ENCODE measurements around the gene CHN2. TPM values are rescaled to one million over a fixed set of nuclear protein-coding genes. Genes with fewer than 3 reads are reported as not detected.

The CHN2 gene
- total RNA-seq, 5 donors from 2014 or later (not counting 1 experiment from before 2014, with no cell fraction given) = 4.5 to 9.0 (median 6.6) TPM

DNA sequence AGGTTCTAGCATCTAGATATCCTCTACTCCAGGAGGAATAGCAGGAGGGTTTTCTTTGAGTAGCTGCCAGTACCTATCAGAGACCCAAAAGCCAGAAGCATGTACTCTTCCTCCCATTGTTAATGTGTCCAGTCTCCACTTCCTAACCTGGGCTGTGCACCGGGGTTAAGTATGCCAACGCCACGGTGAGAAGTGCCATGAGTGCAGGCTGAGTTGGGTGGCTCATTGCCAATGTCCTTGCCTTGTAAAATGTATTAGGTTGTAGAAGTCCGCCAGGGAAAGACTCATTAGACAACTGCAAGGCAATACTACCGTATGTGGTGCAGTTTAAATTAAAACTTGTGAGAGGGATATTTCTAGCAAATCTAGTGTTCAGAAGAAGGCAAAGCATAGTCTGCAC, 314.0 kb downstream of the CHN2 start:
- ATAC-seq (replicated peaks in 1 of 4) (no peak), DNase-seq (no peak)
- WGBS (ENCODE audit: insufficient coverage) = 100% methylated on average over 2 of the region's 5 CpGs
- no peak overlapping the region for H3K4me3 Mint-ChIP-seq
- H3K4me3 ChIP-seq (ENCODE audit: control insufficient read depth in 1 of 2, extremely low read depth in 1 of 2, low read length in 1 of 2) = no peak overlapping the region
- no peaks in the 10 kb centered on the region for H3K27me3 Mint-ChIP-seq
- H3K27me3 ChIP-seq (replicated peaks in 1 of 2; ENCODE audit: control insufficient read depth in 2 of 2, extremely low read depth in 1 of 2, insufficient read depth in 2 of 2, low read length in 1 of 2) = no peaks in the 10 kb centered on the region
- ChIA-PET POLR2A (no interaction called here), CTCF (no interaction called here)
- no peaks in the 10 kb centered on the region for H3K9me3 Mint-ChIP-seq
- no peak overlapping the region for H3K27ac Mint-ChIP-seq
- H3K4me1 ChIP-seq (ENCODE audit: control insufficient read depth in 1 of 2, extremely low read depth in 1 of 2, insufficient read depth in 2 of 2, low read length in 2 of 2) = no peaks in the 10 kb centered on the region
- no peak overlapping the region for H3K27ac ChIP-seq (ENCODE audit: low read length)
- H3K9me3 ChIP-seq = no peaks in the 10 kb centered on the region
- peaks cover 0 to 5% (median 4%) of the 10 kb centered on the region in 3 donors for H3K4me1 Mint-ChIP-seq
- peaks cover 16% of the 10 kb centered on the region for H3K36me3 Mint-ChIP-seq
- H3K36me3 ChIP-seq (ENCODE audit: control insufficient read depth in 2 of 2, extremely low read depth in 1 of 2, insufficient read depth in 1 of 2, low read length in 1 of 2) = peaks cover 0 to 5% of the 10 kb centered on the region in 2 donors

GRCh38 chr7:29510028-29510427, 315.5 kb downstream of the CHN2 start:
- Mint-ChIP-seq H3K36me3 (peaks cover 12% of the 10 kb centered on the region), H3K27me3 (no peaks in the 10 kb centered on the region), H3K4me1 (peaks cover 0 to 5% (median 4%) of the 10 kb centered on the region in 3 donors), H3K9me3 (no peaks in the 10 kb centered on the region), H3K27ac (no peak overlapping the region), H3K4me3 (no peak overlapping the region)
- no peak overlapping the region for H3K27ac ChIP-seq (ENCODE audit: low read length)
- no peaks in the 10 kb centered on the region for H3K4me1 ChIP-seq (ENCODE audit: control insufficient read depth in 1 of 2, extremely low read depth in 1 of 2, insufficient read depth in 2 of 2, low read length in 2 of 2)
- ChIA-PET CTCF (no interaction called here), POLR2A (no interaction called here)
- no peaks in the 10 kb centered on the region for H3K27me3 ChIP-seq (replicated peaks in 1 of 2; ENCODE audit: control insufficient read depth in 2 of 2, extremely low read depth in 1 of 2, insufficient read depth in 2 of 2, low read length in 1 of 2)
- DNase-seq = no peak
- no peaks in the 10 kb centered on the region for H3K9me3 ChIP-seq
- peaks cover 0 to 5% of the 10 kb centered on the region in 2 donors for H3K36me3 ChIP-seq (ENCODE audit: control insufficient read depth in 2 of 2, extremely low read depth in 1 of 2, insufficient read depth in 1 of 2, low read length in 1 of 2)
- no peak for ATAC-seq (replicated peaks in 1 of 4)
- WGBS (ENCODE audit: insufficient coverage) = 94% methylated on average over 3 of the region's 4 CpGs
- H3K4me3 ChIP-seq (ENCODE audit: control insufficient read depth in 1 of 2, extremely low read depth in 1 of 2, low read length in 1 of 2) = no peak overlapping the region

DNA sequence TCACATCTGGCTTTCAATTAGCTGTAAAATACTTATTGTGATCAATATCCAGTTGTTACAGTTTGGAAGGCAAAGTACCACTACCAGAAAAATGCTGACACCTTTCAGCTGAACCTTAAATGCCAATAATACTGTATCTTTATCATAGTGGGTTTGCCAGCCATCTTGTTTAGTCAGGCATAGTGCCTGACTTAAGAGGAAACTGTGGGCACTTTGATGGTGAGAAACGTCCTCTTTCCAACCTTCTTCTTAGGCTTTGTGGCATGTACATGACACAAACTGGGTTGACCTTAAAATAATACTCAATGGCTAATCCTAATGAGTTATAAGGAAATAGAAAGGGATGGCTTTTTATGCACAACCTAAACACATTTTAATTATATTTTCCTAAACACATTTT, 316.8 kb downstream of the CHN2 start:
- DNase-seq = no peak
- Mint-ChIP-seq H3K27me3 (no peaks in the 10 kb centered on the region), H3K4me3 (no peak overlapping the region), H3K36me3 (peaks cover 12% of the 10 kb centered on the region), H3K9me3 (no peaks in the 10 kb centered on the region), H3K4me1 (peaks cover 0 to 5% (median 4%) of the 10 kb centered on the region in 3 donors), H3K27ac (no peak overlapping the region)
- CTCF ChIA-PET = no interaction called here
- Histone ChIP-seq H3K9me3 (no peaks in the 10 kb centered on the region), H3K27me3 (replicated peaks in 1 of 2; ENCODE audit: control insufficient read depth in 2 of 2, extremely low read depth in 1 of 2, insufficient read depth in 2 of 2, low read length in 1 of 2) (no peaks in the 10 kb centered on the region), H3K36me3 (ENCODE audit: control insufficient read depth in 2 of 2, extremely low read depth in 1 of 2, insufficient read depth in 1 of 2, low read length in 1 of 2) (peaks cover 0 to 5% of the 10 kb centered on the region in 2 donors), H3K4me1 (ENCODE audit: control insufficient read depth in 1 of 2, extremely low read depth in 1 of 2, insufficient read depth in 2 of 2, low read length in 2 of 2) (no peaks in the 10 kb centered on the region), H3K4me3 (ENCODE audit: control insufficient read depth in 1 of 2, extremely low read depth in 1 of 2, low read length in 1 of 2) (no peak overlapping the region), H3K27ac (ENCODE audit: low read length) (no peak overlapping the region)
- POLR2A ChIA-PET = interaction anchor here in 1 of 2 donors (0.8 kb wide), 1 partner anchor 86 kb away, joined by 3 read pairs; no protein-coding TSS in a partner anchor
- WGBS (ENCODE audit: insufficient coverage) = no CpG with 5 or more reads among the region's 1 CpG
- no peak for ATAC-seq (replicated peaks in 1 of 4)

DNA sequence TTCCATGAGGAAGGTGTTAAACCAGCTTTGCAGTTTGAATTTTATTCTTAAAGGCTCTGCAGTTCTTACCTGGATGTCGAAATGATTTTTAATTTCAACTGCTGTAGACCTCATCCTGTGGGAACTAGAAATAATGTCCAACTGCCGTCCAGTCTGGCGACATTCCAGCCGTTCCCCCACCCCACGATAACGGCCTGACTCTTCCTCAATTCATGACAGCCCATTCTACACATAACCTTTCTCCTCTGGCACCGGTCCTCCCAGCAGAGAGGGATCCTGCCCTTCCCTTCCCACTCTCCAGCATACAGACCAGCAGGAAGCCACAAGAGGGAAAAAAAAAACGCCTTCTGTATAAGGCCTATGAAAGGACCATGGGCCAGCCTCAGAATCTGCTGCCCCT, 317.3 kb downstream of the CHN2 start:
- H3K27me3 ChIP-seq (replicated peaks in 1 of 2; ENCODE audit: control insufficient read depth in 2 of 2, extremely low read depth in 1 of 2, insufficient read depth in 2 of 2, low read length in 1 of 2) = no peaks in the 10 kb centered on the region
- 95% methylated on average over 6 of the region's 8 CpGs for WGBS (ENCODE audit: insufficient coverage)
- no peak for ATAC-seq (replicated peaks in 1 of 4)
- H3K9me3 Mint-ChIP-seq = no peaks in the 10 kb centered on the region
- H3K36me3 ChIP-seq (ENCODE audit: control insufficient read depth in 2 of 2, extremely low read depth in 1 of 2, insufficient read depth in 1 of 2, low read length in 1 of 2) = peaks cover 0 to 5% of the 10 kb centered on the region in 2 donors
- no peak overlapping the region for H3K27ac Mint-ChIP-seq
- peaks cover 0 to 5% (median 4%) of the 10 kb centered on the region in 3 donors for H3K4me1 Mint-ChIP-seq
- H3K4me3 Mint-ChIP-seq = no peak overlapping the region
- H3K36me3 Mint-ChIP-seq = peaks cover 12% of the 10 kb centered on the region
- H3K9me3 ChIP-seq = no peaks in the 10 kb centered on the region
- no peaks in the 10 kb centered on the region for H3K4me1 ChIP-seq (ENCODE audit: control insufficient read depth in 1 of 2, extremely low read depth in 1 of 2, insufficient read depth in 2 of 2, low read length in 2 of 2)
- no peak for DNase-seq
- no peak overlapping the region for H3K27ac ChIP-seq (ENCODE audit: low read length)
- CTCF ChIA-PET = no interaction called here
- no peak overlapping the region for H3K4me3 ChIP-seq (ENCODE audit: control insufficient read depth in 1 of 2, extremely low read depth in 1 of 2, low read length in 1 of 2)
- no peaks in the 10 kb centered on the region for H3K27me3 Mint-ChIP-seq
- POLR2A ChIA-PET = no interaction called here

DNA sequence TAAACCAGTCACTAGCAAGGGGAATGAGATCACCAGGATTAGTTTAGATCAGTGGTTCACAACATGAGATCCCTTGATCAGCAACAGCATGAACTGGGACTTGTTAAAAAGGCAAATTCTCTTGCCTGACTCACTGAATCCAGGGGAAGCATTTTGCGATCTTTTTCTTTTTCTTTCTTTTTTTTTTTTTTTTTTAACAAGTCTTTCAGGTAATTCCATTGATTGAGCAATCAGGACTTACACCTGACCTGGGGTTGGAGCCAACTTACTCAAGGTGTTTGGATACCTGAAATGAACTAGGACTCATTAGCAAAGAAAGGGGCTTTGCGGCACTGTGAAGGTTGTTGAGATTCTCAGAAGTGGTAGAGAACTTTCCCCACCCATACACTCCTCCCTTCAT, 321.9 kb downstream of the CHN2 start:
- Histone ChIP-seq H3K27me3 (replicated peaks in 1 of 2; ENCODE audit: control insufficient read depth in 2 of 2, extremely low read depth in 1 of 2, insufficient read depth in 2 of 2, low read length in 1 of 2) (no peaks in the 10 kb centered on the region), H3K36me3 (ENCODE audit: control insufficient read depth in 2 of 2, extremely low read depth in 1 of 2, insufficient read depth in 1 of 2, low read length in 1 of 2) (no peaks in the 10 kb centered on the region), H3K27ac (ENCODE audit: low read length) (no peak overlapping the region), H3K4me1 (ENCODE audit: control insufficient read depth in 1 of 2, extremely low read depth in 1 of 2, insufficient read depth in 2 of 2, low read length in 2 of 2) (no peaks in the 10 kb centered on the region), H3K9me3 (no peaks in the 10 kb centered on the region), H3K4me3 (ENCODE audit: control insufficient read depth in 1 of 2, extremely low read depth in 1 of 2, low read length in 1 of 2) (no peak overlapping the region)
- ChIA-PET POLR2A (no interaction called here), CTCF (no interaction called here)
- H3K36me3 Mint-ChIP-seq = peaks cover 7% of the 10 kb centered on the region
- peaks cover 0 to 3% (median 0%) of the 10 kb centered on the region in 3 donors for H3K9me3 Mint-ChIP-seq
- ATAC-seq (replicated peaks in 1 of 4) (no peak), DNase-seq (no peak)
- peaks cover 0 to 4% of the 10 kb centered on the region in 2 donors for H3K27me3 Mint-ChIP-seq
- H3K4me3 Mint-ChIP-seq = no peak overlapping the region
- no CpG with 5 or more reads among the region's 2 CpGs for WGBS (ENCODE audit: insufficient coverage)
- no peak overlapping the region for H3K27ac Mint-ChIP-seq
- no peaks in the 10 kb centered on the region for H3K4me1 Mint-ChIP-seq

DNA sequence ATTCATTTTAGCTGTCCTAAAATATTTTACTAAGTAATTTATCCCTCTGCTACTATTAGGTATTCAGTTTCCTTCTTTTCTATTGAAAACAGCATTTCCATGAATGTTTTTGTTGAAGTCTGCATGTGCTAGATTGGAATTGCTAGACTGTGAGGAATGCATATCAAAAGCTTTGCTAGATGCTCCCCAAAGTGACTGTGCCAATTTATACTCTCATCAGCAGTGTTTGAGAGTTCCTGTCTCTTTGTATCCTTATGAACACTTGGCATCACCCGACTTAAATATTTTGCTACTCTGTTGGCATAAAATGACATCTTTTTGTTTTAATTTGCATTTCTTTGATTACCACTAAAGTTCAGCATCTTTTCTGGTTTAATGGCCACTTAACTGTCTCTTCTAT, 324.0 kb downstream of the CHN2 start:
- POLR2A ChIA-PET = no interaction called here
- ATAC-seq (replicated peaks in 1 of 4) (no peak), DNase-seq (no peak)
- H3K27ac Mint-ChIP-seq = no peak overlapping the region
- H3K9me3 Mint-ChIP-seq = peaks cover 3 to 11% (median 5%) of the 10 kb centered on the region in 3 donors
- Histone ChIP-seq H3K27ac (ENCODE audit: low read length) (no peak overlapping the region), H3K4me3 (ENCODE audit: control insufficient read depth in 1 of 2, extremely low read depth in 1 of 2, low read length in 1 of 2) (no peak overlapping the region), H3K27me3 (replicated peaks in 1 of 2; ENCODE audit: control insufficient read depth in 2 of 2, extremely low read depth in 1 of 2, insufficient read depth in 2 of 2, low read length in 1 of 2) (no peaks in the 10 kb centered on the region), H3K4me1 (ENCODE audit: control insufficient read depth in 1 of 2, extremely low read depth in 1 of 2, insufficient read depth in 2 of 2, low read length in 2 of 2) (no peaks in the 10 kb centered on the region), H3K36me3 (ENCODE audit: control insufficient read depth in 2 of 2, extremely low read depth in 1 of 2, insufficient read depth in 1 of 2, low read length in 1 of 2) (no peaks in the 10 kb centered on the region), H3K9me3 (no peaks in the 10 kb centered on the region)
- CTCF ChIA-PET = no interaction called here
- WGBS (ENCODE audit: insufficient coverage) = no CpG with 5 or more reads among the region's 1 CpG
- H3K27me3 Mint-ChIP-seq = peaks cover 0 to 4% of the 10 kb centered on the region in 2 donors
- H3K4me3 Mint-ChIP-seq = no peak overlapping the region
- H3K36me3 Mint-ChIP-seq = peaks cover 3% of the 10 kb centered on the region
- H3K4me1 Mint-ChIP-seq = no peaks in the 10 kb centered on the region

GRCh38 chr7:29523728-29524127, 329.2 kb downstream of the CHN2 start:
- ChIA-PET CTCF (no interaction called here), POLR2A (no interaction called here)
- Histone ChIP-seq H3K36me3 (ENCODE audit: control insufficient read depth in 2 of 2, extremely low read depth in 1 of 2, insufficient read depth in 1 of 2, low read length in 1 of 2) (no peaks in the 10 kb centered on the region), H3K27ac (ENCODE audit: low read length) (no peak overlapping the region), H3K4me1 (ENCODE audit: control insufficient read depth in 1 of 2, extremely low read depth in 1 of 2, insufficient read depth in 2 of 2, low read length in 2 of 2) (no peaks in the 10 kb centered on the region), H3K9me3 (no peaks in the 10 kb centered on the region), H3K4me3 (ENCODE audit: control insufficient read depth in 1 of 2, extremely low read depth in 1 of 2, low read length in 1 of 2) (no peak overlapping the region), H3K27me3 (replicated peaks in 1 of 2; ENCODE audit: control insufficient read depth in 2 of 2, extremely low read depth in 1 of 2, insufficient read depth in 2 of 2, low read length in 1 of 2) (no peaks in the 10 kb centered on the region)
- H3K9me3 Mint-ChIP-seq = peaks cover 3 to 11% (median 5%) of the 10 kb centered on the region in 3 donors
- DNase-seq = no peak
- peaks cover 0 to 3% of the 10 kb centered on the region in 2 donors for H3K27me3 Mint-ChIP-seq
- peaks cover under 1% of the 10 kb centered on the region for H3K36me3 Mint-ChIP-seq
- no peak for ATAC-seq (replicated peaks in 1 of 4)
- no CpG with 5 or more reads among the region's 2 CpGs for WGBS (ENCODE audit: insufficient coverage)
- H3K4me3 Mint-ChIP-seq = no peak overlapping the region
- H3K27ac Mint-ChIP-seq = no peak overlapping the region
- no peaks in the 10 kb centered on the region for H3K4me1 Mint-ChIP-seq

All from T-cell (primary cell).